Transverse colon (tissue), 4 donors: ENCODE measurements around the gene DARS2.

Experiments
- EP300 ChIP-seq: sonication (generic); formaldehyde crosslinking; IDR thresholded peaks from one replicate; pipeline ENCODE4 v1.6.1; 2017; ENCODE audit warnings: antibody characterized with exemption, low read depth
- POLR2A ChIP-seq: fragments of 450-650 bp; IDR thresholded peaks from one replicate; pipeline ENCODE4 v1.6.1; 2016; ENCODE audit warnings: antibody characterized with exemption, mild to moderate bottlenecking, moderate library complexity
- POLR2AphosphoS5 ChIP-seq, 3 donors: sonication (generic); formaldehyde crosslinking; IDR thresholded peaks; one replicate each; pipeline ENCODE4 v1.6.1; 2016; ENCODE audit warnings: antibody characterized with exemption in 3 of 3
- TF ChIP-seq, protein P1 (sequence below), 5 experiments: fragments of 200-600 bp in 3 of 5; fragments of 450-650 bp in 2 of 5; sonication (generic) in 3 of 5; IDR thresholded peaks; 1 replicate in 2 of 5; 2 replicates in 3 of 5; pipeline ENCODE4 v1.5.1; 2016 to 2017; ENCODE audit warnings: antibody characterized with exemption in 5 of 5, inconsistent platforms in 3 of 5, mild to moderate bottlenecking in 2 of 5, moderate library complexity in 1 of 5

DNA sequence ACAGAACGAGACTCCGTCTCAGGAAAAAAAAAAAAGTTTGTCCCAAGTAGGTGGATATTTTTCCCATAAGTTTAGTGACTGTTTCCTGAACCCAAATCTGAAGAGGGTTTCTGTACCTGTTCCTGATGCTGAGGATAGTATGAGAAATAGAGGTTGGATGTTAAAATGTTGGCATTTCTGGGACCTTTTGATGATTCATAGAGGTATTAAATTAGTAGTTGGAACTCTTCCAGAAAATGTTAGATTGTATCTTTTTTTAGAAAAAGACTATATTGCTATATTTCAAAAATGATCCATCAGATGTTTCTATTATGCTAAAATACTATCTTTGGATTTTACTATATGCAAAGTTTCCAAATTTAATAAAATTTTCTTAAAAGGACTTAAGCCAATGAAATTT, 3.1 kb downstream of the DARS2 start:
- TF ChIP-seq, protein P1, sequence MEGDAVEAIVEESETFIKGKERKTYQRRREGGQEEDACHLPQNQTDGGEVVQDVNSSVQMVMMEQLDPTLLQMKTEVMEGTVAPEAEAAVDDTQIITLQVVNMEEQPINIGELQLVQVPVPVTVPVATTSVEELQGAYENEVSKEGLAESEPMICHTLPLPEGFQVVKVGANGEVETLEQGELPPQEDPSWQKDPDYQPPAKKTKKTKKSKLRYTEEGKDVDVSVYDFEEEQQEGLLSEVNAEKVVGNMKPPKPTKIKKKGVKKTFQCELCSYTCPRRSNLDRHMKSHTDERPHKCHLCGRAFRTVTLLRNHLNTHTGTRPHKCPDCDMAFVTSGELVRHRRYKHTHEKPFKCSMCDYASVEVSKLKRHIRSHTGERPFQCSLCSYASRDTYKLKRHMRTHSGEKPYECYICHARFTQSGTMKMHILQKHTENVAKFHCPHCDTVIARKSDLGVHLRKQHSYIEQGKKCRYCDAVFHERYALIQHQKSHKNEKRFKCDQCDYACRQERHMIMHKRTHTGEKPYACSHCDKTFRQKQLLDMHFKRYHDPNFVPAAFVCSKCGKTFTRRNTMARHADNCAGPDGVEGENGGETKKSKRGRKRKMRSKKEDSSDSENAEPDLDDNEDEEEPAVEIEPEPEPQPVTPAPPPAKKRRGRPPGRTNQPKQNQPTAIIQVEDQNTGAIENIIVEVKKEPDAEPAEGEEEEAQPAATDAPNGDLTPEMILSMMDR (IDR thresholded peaks at IDR 0.05), result no peak
- TF ChIP-seq EP300 (no peak), POLR2A (no peak), POLR2AphosphoS5 (IDR thresholded peaks at IDR 0.05) (no peak)
